AG08395 (cell line): ENCODE data around the gene S100A3.
A peak's percentile ranks its signal among the peaks of the same experiment; 100 is the strongest.

Source experiments
- DNase-seq: peaks from one replicate; pipeline ENCODE4 v3.0.0; 2012; ENCODE audit warnings: mixed read lengths, low spot score

Gene S100A3

DNA sequence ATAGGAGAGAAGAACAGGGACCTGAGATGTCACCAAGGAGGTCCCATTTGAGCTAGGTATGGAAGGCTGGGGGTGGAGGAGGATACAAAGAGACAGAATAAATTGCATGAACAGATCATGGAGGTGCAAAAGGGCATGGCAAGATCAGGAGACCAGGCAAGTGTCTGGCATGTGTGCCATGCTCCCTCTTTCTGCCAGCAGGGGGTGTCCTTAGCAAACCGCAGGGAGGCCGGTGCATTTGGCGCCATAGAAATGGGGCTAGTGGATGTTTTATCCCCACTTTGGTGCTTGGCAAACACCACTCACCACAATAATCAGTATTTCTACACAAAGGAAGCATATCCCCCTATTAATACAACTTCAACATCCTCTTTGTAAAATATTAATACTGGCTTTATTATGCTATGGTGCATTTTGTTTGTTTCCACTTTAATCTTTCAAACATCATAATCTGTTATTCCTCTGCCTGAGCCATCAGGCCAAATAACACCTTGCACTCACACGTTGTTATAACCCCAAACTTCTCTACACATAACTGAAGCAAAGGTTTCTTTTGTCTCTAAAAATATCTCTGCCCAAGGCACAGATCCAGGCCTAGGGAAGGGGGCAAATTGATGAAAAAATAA is 39.2 kb downstream of the S100A3 start:
- peak; percentile 48 for DNase-seq

DNA sequence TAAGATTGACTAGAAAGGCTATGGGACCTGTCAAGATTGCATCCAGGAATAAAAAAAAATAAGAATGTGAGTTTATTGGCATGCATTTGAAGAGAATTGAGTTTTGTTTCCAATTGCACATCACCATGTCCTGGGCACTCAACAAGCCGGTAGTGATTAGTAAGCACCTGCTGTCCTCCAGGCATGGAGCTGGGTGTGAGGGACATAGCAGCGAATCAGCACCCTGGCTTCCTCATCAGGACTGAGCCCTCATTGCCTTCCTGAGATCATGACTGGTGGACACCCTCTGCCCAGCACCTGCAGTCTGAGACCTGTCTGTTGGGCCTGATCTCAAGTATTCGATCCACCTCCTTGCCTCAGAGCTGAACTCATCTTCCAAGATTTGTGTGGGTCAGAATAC is 40.0 kb downstream of the S100A3 start:
- DNase-seq, result no peak

DNA sequence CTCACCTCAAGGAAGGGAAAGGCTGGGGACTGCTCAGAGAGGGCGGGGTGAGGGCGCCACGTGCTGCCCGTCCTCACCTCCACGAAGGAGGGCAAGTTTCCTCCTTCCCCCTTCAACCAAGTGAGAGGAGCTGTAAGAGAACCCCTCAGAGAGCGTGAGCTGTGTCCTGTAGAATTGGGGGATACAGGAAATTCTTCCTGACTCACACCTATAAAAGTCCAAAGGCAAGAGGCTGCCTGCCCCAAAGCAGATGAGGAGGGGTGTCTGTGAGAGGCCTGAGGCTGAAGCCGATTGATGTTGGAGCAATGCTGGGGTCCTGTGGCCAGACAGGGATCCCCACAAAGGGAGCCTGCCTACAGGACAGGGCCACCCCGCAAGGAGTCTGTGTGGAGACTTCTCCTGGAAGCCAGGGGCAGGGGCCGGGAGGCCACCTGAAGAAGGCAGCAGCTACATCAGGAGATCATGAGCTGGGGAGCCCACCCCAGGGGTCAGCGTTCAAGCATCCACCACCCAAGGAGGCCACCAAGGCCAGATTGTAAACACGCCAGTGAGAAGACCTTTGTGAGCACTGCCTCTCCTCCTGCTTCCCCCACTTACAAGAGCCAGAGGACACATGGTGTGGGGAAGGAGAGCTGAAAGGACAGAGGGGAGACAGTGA is 41.0 kb downstream of the S100A3 start:
- DNase-seq, result no peak

DNA sequence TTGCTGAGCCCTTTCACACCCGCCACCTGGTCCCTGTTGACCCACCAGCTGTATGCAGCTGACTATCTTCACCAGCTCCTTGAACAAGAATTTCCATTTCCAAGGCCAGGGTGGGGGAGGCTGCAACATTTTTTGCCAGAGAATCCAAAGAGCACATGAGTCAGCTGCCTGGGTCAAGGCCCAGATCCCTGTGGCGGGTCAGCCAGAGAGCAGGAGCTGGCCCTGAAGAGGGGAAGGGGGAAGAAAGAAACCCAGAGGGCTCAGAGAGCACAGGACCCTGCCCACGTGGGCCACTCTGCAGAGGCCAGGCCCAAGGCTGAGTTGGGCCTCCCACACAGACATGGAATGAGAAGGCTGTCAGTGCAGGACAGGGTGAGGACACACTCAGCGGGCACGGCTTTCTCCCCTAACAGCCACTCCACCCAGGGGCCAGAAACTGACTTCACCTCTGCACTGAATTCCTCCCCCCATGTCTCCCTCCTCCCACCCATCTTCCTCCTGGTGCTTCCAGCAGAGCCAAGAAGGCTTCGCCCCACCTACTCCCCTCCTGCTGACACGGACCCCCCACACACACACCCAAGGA is 42.1 kb downstream of the S100A3 start:
- peak; percentile 94 for DNase-seq

DNA sequence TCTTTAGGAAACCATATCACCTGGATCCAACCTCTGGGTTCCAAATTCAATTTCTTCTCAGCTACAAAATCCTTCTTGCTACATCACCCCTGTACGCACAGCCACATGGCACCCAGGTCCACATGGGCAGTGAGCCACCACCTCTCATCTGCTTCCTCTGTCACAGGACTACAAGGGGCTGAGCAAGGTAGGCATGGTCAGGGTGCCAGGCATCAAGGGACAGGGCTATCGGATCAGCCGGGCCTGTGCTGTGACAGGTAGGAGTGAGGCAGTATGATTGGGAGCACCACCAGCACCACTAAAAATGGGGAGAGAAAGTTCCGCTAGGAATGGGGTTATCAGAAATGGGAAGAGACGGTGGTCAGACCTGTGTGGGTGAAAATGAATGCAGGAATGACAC is 42.7 kb downstream of the S100A3 start:
- no peak for DNase-seq

DNA sequence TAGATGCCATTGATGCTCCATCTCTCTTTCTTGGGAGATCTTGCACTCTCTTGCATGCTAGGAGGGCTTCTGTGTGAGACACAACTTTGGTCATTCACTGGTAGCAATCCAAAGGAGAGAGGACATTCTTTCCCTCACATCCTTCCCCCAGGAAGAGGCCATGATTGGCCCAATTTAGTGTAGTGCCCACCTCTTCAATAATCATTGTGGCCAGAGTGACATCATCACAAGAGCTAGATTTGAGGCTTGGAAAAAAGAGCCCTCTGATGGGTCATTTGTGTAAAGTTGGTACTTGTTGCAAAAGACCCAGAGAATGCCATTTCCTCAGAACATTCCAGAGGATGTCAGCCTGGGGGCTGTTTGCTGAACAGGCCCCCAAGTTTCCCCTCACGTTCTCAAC is 43.5 kb downstream of the S100A3 start:
- DNase-seq, result peak; percentile 30

DNA sequence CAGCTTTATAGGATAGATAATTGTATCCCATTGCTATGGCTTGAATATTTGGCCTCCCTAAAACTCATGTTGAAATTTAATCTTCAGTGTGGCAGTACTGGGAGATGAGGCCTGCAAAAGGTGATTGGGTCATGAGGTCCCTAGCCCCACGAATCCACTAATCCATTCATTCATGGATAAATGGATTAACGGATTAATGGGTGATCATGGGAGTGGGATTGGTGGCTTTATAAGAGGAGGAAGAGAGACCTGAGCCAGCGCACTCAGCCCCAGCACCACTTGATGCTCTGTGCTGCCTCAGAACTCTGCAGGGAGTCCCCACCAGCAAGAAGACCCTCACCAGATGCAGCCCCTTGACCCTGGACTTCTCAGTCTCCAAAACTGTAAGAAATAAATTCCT is 45.3 kb downstream of the S100A3 start:
- no peak for DNase-seq

DNA sequence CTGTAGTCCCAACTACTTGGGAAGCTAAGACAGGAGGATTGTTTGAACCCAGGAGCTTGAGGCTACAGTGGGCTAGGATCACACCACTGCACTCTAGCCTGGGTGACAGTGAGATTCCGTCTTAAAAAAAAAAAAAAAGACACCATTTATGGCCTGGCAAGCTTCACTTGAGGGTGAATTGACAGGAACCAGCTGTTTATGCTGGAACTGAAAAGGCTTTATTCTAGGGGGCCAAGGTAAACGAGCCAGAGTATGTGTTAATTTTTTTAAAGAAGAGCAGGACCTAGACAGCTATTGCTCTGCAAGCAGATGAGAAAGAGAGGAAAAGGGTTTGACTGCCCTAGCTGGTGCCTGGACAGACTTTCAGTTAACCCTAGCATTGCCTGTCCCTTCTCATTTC is 50.3 kb downstream of the S100A3 start:
- DNase-seq, result no peak
